Panc1 (cell line): ENCODE measurements around the gene SLC25A13. TPM values are rescaled to one million over a fixed set of nuclear protein-coding genes. Genes with fewer than 3 reads are reported as not detected.

Experiments
- ATAC-seq: fragments of 200-7000 bp; cut with Tn5 transposase; 2 replicates; pipeline ENCODE4 v1.9.1; 2020; ENCODE audit warnings: mild to moderate bottlenecking, moderate library complexity
- BruUV-seq: library from RNA; stranded (reverse); fragments of 400-500 nt; replicated peaks from 2 replicates; lab custom pipeline; 2021; lab: Mats Ljungman, UMichigan
- CTCF ChIA-PET: fragments of 300-600 bp; sonication (Branson Sonifier 250); formaldehyde crosslinking; loops from one replicate; lab custom pipeline; 2022; ENCODE audit warnings: antibody characterized with exemption; lab: Charles Lee
- POLR2A ChIA-PET: fragments of 300-600 bp; sonication (Branson Sonifier 250); formaldehyde crosslinking; loops from one replicate; lab custom pipeline; 2022; ENCODE audit warnings: antibody characterized with exemption; lab: Charles Lee
- DNase-seq: peaks from one replicate; pipeline ENCODE4 v3.0.0-alpha.2; 2010; ENCODE audit warnings: low read depth, low spot score
- H3K27ac ChIP-seq: 2 replicates; pipeline ENCODE4 v1.5.1; 2011; ENCODE audit warnings: mild to moderate bottlenecking, low read length, inconsistent platforms
- H3K27me3 ChIP-seq: fragments of 200-500 bp; sonication (Bioruptor generic); 2 replicates; pipeline ENCODE4 v1.6.0; 2014; ENCODE audit warnings: low read length, inconsistent platforms; ENCODE audit not compliant: control insufficient read depth, insufficient read depth
- H3K36me3 ChIP-seq: fragments of 200-500 bp; sonication (Bioruptor generic); 2 replicates; pipeline ENCODE4 v1.5.1; 2014; ENCODE audit warnings: inconsistent platforms, mild to moderate bottlenecking, low read length, moderate library complexity; ENCODE audit not compliant: control insufficient read depth, insufficient read depth
- H3K4me1 ChIP-seq: 2 replicates; pipeline ENCODE4 v1.5.1; 2011; ENCODE audit warnings: inconsistent platforms, mild to moderate bottlenecking, low read length, moderate library complexity; ENCODE audit not compliant: control insufficient read depth, insufficient read depth
- H3K4me3 ChIP-seq, 2 experiments: 2 replicates each; pipeline ENCODE4 v1.5.1; 2011 to 2012; ENCODE audit warnings: low read depth in 2 of 2, low read length in 2 of 2, mild to moderate bottlenecking in 2 of 2, inconsistent platforms in 1 of 2, moderate library complexity in 1 of 2
- H3K9me3 ChIP-seq: fragments of 200-500 bp; sonication (Bioruptor generic); 2 replicates; pipeline ENCODE4 v1.5.1; 2014; ENCODE audit warnings: low read depth, mild to moderate bottlenecking, inconsistent platforms, low read length, moderate library complexity; ENCODE audit not compliant: control insufficient read depth, insufficient read depth
- POLR2AphosphoS5 ChIP-seq: IDR thresholded peaks from 2 replicates; pipeline ENCODE4 v1.6.1; 2012; ENCODE audit warnings: mild to moderate bottlenecking, low read depth, low read length, moderate library complexity
- REST ChIP-seq, 2 experiments: IDR thresholded peaks; 2 replicates each; pipeline ENCODE4 v1.6.1; 2011 to 2012; ENCODE audit warnings: low read depth in 2 of 2, control low read depth in 1 of 2, low read length in 1 of 2, mild to moderate bottlenecking in 1 of 2, moderate library complexity in 1 of 2; ENCODE audit not compliant: insufficient read depth in 1 of 2
- SIN3A ChIP-seq: IDR thresholded peaks from 2 replicates; pipeline ENCODE4 v1.6.1; 2012; ENCODE audit warnings: low read depth, mild to moderate bottlenecking, low read length, moderate library complexity, borderline replicate concordance; ENCODE audit not compliant: insufficient read depth
- TCF7L2 ChIP-seq: IDR thresholded peaks from 2 replicates; pipeline ENCODE4 v1.6.1; 2011; ENCODE audit warnings: mild to moderate bottlenecking, low read depth, low read length, inconsistent platforms
- in situ Hi-C: cut with HindIII; loops from 2 replicates; pipeline ENCODE4 v1.10.0; 2016; ENCODE audit warnings: low sequenced_read_pairs, low pct_unique_long_range_greater_than_20kb
- intact Hi-C: fragments of 100-400 bp; cut with micrococcal nuclease; formaldehyde crosslinking; loops from one replicate; pipeline ENCODE4 v1.10.0; 2022; ENCODE audit not compliant: unreplicated experiment
- total RNA-seq: library from RNA; stranded (reverse); gene quantifications from one replicate; pipeline ENCODE4 v1.2.1, GENCODE V29; 2021; ENCODE audit not compliant: unreplicated experiment
- TF ChIP-seq, protein P1 (sequence below): fragments of 450-650 bp; IDR thresholded peaks from 2 replicates; pipeline ENCODE4 v1.5.1; 2017; ENCODE audit warnings: mild to moderate bottlenecking

Gene SLC25A13
- total RNA-seq, 1 experiment from 2014 or later = 69.4 TPM

DNA sequence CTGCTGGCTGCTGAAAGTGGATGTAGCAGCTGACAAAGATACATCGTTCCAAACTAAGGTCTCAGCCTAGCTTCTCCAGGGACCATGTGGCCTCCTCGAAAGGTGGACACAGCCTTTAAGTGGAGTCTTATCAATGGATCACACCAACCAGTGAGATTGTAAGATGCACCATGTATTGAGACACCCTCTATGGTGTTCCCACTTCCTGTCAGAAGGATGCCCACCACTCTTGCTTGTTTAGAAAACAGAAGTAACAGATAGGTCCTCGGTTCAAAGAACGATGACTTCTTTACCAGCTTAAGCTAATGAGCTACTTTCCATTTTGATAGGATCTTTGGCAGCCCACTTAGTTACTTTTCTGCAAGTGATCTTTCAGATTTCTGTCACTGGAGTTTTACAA, 34.3 kb downstream of the SLC25A13 start:
- in situ Hi-C loops (no loop called here), intact Hi-C loops (no loop called here)
- H3K9me3 ChIP-seq = no peaks in the 10 kb centered on the region
- no TSS peak for BruUV-seq
- H3K27ac ChIP-seq = no peak overlapping the region
- no peaks in the 10 kb centered on the region for H3K36me3 ChIP-seq
- no peak overlapping the region for H3K4me3 ChIP-seq
- TF ChIP-seq SIN3A = no peak
- no peak for TF ChIP-seq TCF7L2
- TF ChIP-seq, protein P1, sequence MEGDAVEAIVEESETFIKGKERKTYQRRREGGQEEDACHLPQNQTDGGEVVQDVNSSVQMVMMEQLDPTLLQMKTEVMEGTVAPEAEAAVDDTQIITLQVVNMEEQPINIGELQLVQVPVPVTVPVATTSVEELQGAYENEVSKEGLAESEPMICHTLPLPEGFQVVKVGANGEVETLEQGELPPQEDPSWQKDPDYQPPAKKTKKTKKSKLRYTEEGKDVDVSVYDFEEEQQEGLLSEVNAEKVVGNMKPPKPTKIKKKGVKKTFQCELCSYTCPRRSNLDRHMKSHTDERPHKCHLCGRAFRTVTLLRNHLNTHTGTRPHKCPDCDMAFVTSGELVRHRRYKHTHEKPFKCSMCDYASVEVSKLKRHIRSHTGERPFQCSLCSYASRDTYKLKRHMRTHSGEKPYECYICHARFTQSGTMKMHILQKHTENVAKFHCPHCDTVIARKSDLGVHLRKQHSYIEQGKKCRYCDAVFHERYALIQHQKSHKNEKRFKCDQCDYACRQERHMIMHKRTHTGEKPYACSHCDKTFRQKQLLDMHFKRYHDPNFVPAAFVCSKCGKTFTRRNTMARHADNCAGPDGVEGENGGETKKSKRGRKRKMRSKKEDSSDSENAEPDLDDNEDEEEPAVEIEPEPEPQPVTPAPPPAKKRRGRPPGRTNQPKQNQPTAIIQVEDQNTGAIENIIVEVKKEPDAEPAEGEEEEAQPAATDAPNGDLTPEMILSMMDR = no peak
- TF ChIP-seq REST (IDR thresholded peaks at IDR 0.05; ENCODE audit: insufficient read depth in 1 of 2, low read depth in 2 of 2, low read length in 1 of 2) = no peak
- TF ChIP-seq POLR2AphosphoS5 = no peak
- ATAC-seq (no peak), DNase-seq (no peak)
- H3K27me3 ChIP-seq = no peaks in the 10 kb centered on the region
- no peaks in the 10 kb centered on the region; the same call in 1 of the 2 replicates for H3K4me1 ChIP-seq
- CTCF ChIA-PET = no interaction called here
- POLR2A ChIA-PET = no interaction called here

DNA sequence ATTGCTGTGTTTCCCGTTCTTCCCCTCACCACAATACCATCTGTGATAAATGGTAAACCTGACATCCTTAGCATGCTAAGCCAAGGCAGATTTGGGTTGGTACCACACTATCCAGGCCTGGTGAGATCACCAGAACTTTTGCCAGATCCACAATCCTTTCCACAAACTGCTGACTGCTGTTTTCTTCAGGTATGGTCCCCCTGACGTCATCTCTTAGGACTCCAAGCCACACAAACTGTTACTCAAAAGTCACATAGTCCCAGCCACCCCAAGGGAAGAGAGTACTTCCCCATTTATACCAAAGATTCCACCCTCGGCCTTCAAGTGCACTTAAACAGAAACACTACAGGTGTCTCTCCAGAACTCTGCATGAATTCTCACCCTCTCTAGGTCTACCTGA, 34.8 kb downstream of the SLC25A13 start:
- no peak for TF ChIP-seq SIN3A
- TF ChIP-seq POLR2AphosphoS5 = no peak
- TF ChIP-seq, protein P1 = no peak
- TF ChIP-seq TCF7L2 = no peak
- TF ChIP-seq REST (IDR thresholded peaks at IDR 0.05; ENCODE audit: insufficient read depth in 1 of 2, low read depth in 2 of 2, low read length in 1 of 2) = no peak

More for the DNA sequence above, 34.8 kb downstream of the SLC25A13 start:
- BruUV-seq = no TSS peak
- DNase-seq = no peak
- H3K27me3 ChIP-seq = no peaks in the 10 kb centered on the region
- in situ Hi-C loops (no loop called here), intact Hi-C loops (no loop called here)
- ChIA-PET CTCF (no interaction called here), POLR2A (no interaction called here)
- no peaks in the 10 kb centered on the region; the same call in 1 of the 2 replicates for H3K4me1 ChIP-seq
- no peaks in the 10 kb centered on the region for H3K9me3 ChIP-seq
- no peaks in the 10 kb centered on the region for H3K36me3 ChIP-seq
- H3K27ac ChIP-seq = no peak overlapping the region
- H3K4me3 ChIP-seq = no peak overlapping the region
- no peak for ATAC-seq
